Mesothelial cell of epicardium (in vitro differentiated cells): ENCODE results near the gene QRFP. TPM values are rescaled to one million over a fixed set of nuclear protein-coding genes. Genes with fewer than 3 reads are reported as not detected.

Experiments
- DNase-seq, 2 experiments: peaks; one replicate each; pipeline ENCODE4 v3.0.0; 2021; ENCODE audit warnings: low spot score in 2 of 2; ENCODE audit not compliant: unreplicated experiment in 2 of 2
- H3K27ac Mint-ChIP-seq: 2 replicates; pipeline ENCODE4 v1.8.0; 2021; ENCODE audit warnings: mixed read lengths
- H3K27me3 Mint-ChIP-seq: 2 replicates; pipeline ENCODE4 v1.8.0; 2021; ENCODE audit warnings: low read depth, mixed read lengths
- H3K36me3 Mint-ChIP-seq: 2 replicates; pipeline ENCODE4 v1.8.0; 2021; ENCODE audit warnings: mixed read lengths
- H3K4me1 Mint-ChIP-seq: 2 replicates; pipeline ENCODE4 v1.8.0; 2021; ENCODE audit warnings: mixed read lengths
- H3K4me3 Mint-ChIP-seq: 2 replicates; pipeline ENCODE4 v1.8.0; 2021; ENCODE audit warnings: mild to moderate bottlenecking, moderate library complexity, mixed read lengths
- H3K9me3 Mint-ChIP-seq: 2 replicates; pipeline ENCODE4 v1.8.0; 2021; ENCODE audit warnings: mixed read lengths
- CTCF ChIP-seq: fragments of 200-600 bp; sonication (generic); IDR thresholded peaks from one replicate; pipeline ENCODE4 v1.5.0; 2021; ENCODE audit warnings: antibody characterized with exemption; ENCODE audit not compliant: unreplicated experiment
- total RNA-seq: library from RNA; stranded (reverse); gene quantifications from 3 replicates; pipeline ENCODE4 v1.2.1, GENCODE V29; 2021

Gene QRFP
- total RNA-seq, 1 donor from 2014 or later = not detected

DNA sequence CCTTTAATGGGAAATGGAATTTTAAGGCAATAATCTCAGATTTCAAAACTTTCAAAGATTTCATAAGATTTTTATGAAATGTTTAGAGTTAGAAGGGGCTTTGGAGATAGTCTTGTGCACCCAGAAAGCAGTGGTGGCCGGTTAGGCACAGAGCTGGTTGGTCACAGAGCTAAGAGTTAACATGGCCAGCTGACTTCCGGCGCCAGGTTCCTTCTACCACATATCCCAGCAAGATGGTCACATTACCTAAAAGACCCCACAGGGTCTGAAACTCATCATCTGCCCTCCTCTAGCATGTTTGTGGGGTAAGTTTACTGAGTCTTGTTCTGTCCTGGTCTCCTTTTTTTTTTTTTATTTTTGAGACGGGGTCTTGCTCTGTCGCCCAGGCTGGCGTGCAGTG lies 19.3 kb downstream of the QRFP start:
- Mint-ChIP-seq H3K9me3 (no peaks in the 10 kb centered on the region), H3K27me3 (no peaks in the 10 kb centered on the region), H3K27ac (no peak overlapping the region), H3K4me1 (no peaks in the 10 kb centered on the region), H3K4me3 (no peak overlapping the region), H3K36me3 (peaks cover 58% of the 10 kb centered on the region)
- no peak for TF ChIP-seq CTCF
- DNase-seq = no peak

- Mint-ChIP-seq H3K9me3 (no peaks in the 10 kb centered on the region), H3K27ac (no peak overlapping the region), H3K36me3 (peaks cover 49% of the 10 kb centered on the region), H3K4me3 (no peak overlapping the region), H3K27me3 (no peaks in the 10 kb centered on the region), H3K4me1 (peaks cover 2% of the 10 kb centered on the region)
- TF ChIP-seq CTCF = no peak
- DNase-seq = no peak
Measured at GRCh38 chr9:130874783-130875182, 21.8 kb downstream of the QRFP start.

DNA sequence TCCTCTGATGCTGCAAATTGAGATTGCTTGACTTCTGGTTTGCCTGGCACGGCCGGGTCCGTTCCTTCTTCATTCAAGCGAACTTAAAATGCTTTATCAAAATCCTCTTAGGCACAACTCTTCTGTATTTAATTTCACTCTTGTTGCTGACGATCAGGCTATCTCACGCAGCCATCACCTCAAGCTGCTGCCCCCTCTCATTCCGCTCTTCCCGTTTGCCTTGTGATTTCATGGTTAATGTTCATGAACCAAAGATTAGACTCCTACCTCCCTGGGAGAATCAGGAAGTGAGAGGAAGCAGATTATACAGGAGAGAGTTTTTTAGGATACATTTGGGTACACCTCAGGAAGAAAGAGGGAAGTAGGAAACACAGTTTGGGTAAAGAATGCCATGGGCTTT lies 22.6 kb downstream of the QRFP start:
- Mint-ChIP-seq H3K4me3 (no peak overlapping the region), H3K27me3 (no peaks in the 10 kb centered on the region), H3K36me3 (peaks cover 44% of the 10 kb centered on the region)

DNA sequence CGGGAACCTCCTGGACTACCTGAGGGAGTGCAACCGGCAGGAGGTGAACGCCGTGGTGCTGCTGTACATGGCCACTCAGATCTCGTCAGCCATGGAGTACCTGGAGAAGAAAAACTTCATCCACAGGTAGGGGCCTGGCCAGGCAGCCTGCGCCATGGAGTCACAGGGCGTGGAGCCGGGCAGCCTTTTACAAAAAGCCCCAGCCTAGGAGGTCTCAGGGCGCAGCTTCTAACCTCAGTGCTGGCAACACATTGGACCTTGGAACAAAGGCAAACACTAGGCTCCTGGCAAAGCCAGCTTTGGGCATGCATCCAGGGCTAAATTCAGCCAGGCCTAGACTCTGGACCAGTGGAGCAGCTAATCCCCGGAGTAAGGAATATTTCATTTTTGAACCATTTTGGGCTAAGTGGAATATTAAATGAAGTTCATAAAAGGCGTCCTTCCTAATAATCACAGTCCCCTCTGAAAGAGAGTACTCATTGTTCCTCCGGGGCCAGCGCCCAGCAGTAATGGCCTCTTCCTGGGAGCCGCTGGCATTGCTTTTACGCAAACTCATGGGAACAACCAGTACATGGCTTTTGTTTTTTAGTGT lies 23.6 kb downstream of the QRFP start:
- Mint-ChIP-seq H3K4me1 (peaks cover 14% of the 10 kb centered on the region), H3K9me3 (no peaks in the 10 kb centered on the region), H3K36me3 (peaks cover 46% of the 10 kb centered on the region), H3K27me3 (no peaks in the 10 kb centered on the region), H3K4me3 (no peak overlapping the region), H3K27ac (no peak overlapping the region)
- no peak for TF ChIP-seq CTCF
- DNase-seq = no peak

More for the DNA sequence above, 22.6 kb downstream of the QRFP start:
- TF ChIP-seq CTCF = no peak
- no peak overlapping the region for H3K27ac Mint-ChIP-seq
- no peaks in the 10 kb centered on the region for H3K9me3 Mint-ChIP-seq
- no peak for DNase-seq
- H3K4me1 Mint-ChIP-seq = peaks cover 7% of the 10 kb centered on the region

DNA sequence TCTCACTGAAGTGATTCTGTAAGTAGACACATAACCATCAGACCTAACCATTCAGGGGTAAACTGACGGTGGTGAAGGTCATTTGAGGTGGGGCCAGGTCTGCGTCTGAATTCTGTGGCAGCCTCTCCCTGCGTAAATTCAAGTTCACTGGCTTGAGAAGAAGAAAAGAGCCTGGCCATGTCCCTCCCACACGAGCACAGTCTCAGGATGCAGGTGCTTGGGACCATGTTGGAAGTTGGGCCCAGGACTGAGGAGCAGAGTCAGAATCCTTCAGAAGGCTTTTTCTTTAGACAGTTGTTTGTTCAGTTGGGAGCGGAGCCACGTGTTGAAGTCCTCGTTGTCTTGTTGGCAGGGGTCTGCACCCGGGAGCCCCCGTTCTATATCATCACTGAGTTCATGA lies 24.1 kb downstream of the QRFP start:
- DNase-seq = no peak

More for the DNA sequence above, 24.1 kb downstream of the QRFP start:
- H3K4me1 Mint-ChIP-seq = peaks cover 14% of the 10 kb centered on the region
- peaks cover 46% of the 10 kb centered on the region for H3K36me3 Mint-ChIP-seq
- no peaks in the 10 kb centered on the region for H3K9me3 Mint-ChIP-seq
- H3K27ac Mint-ChIP-seq = no peak overlapping the region
- H3K27me3 Mint-ChIP-seq = no peaks in the 10 kb centered on the region
- TF ChIP-seq CTCF = no peak
- no peak overlapping the region for H3K4me3 Mint-ChIP-seq
